OCI-LY7 (cell line): Measurements from ENCODE around the gene OR10H2. TPM values are rescaled to one million over a fixed set of nuclear protein-coding genes. Genes with fewer than 3 reads are reported as not detected.

Experiments used
- BruUV-seq: library from RNA; stranded (reverse); fragments of 400-500 nt; replicated peaks from 2 replicates; lab custom pipeline; 2021; lab: Mats Ljungman, UMichigan
- CTCF ChIA-PET: fragments of 300-600 bp; sonication (Branson Sonifier 250); formaldehyde crosslinking; loops from one replicate; lab custom pipeline; 2022; ENCODE audit warnings: antibody characterized with exemption; ENCODE audit not compliant: unreplicated experiment; lab: Charles Lee
- POLR2A ChIA-PET: fragments of 300-600 bp; sonication (Branson Sonifier 250); formaldehyde crosslinking; loops from one replicate; lab custom pipeline; 2022; ENCODE audit warnings: antibody characterized with exemption; lab: Charles Lee
- DNase-seq: peaks from one replicate; pipeline ENCODE4 v3.0.0-alpha.2; 2015; ENCODE audit warnings: low spot score
- H2AFZ ChIP-seq: fragments of 200-600 bp; sonication (generic), shearing (Covaris generic); 2 replicates; pipeline ENCODE4 v1.6.1; 2014; ENCODE audit warnings: mild to moderate bottlenecking, antibody characterized with exemption, low read length, moderate library complexity
- H3K27ac ChIP-seq: fragments of 200-600 bp; sonication (generic); 2 replicates; pipeline ENCODE4 v1.5.1; 2014; ENCODE audit warnings: mixed run types, low read depth, mild to moderate bottlenecking, moderate library complexity, low read length, inconsistent platforms; ENCODE audit not compliant: poor library complexity, severe bottlenecking
- H3K36me3 ChIP-seq: fragments of 200-600 bp; sonication (generic); 2 replicates; pipeline ENCODE4 v1.6.1; 2014; ENCODE audit warnings: mild to moderate bottlenecking, antibody characterized with exemption, low read length, moderate library complexity, mixed read lengths; ENCODE audit not compliant: insufficient read depth
- H3K4me1 ChIP-seq: fragments of 200-600 bp; sonication (generic); 2 replicates; pipeline ENCODE4 v1.5.1; 2014; ENCODE audit warnings: mild to moderate bottlenecking, low read length; ENCODE audit not compliant: insufficient read depth, poor library complexity, severe bottlenecking
- H3K4me2 ChIP-seq: fragments of 200-600 bp; sonication (generic); 2 replicates; pipeline ENCODE4 v1.6.1; 2014; ENCODE audit warnings: mild to moderate bottlenecking, low read length
- H3K4me3 ChIP-seq: fragments of 200-600 bp; sonication (generic); 2 replicates; pipeline ENCODE4 v1.5.1; 2014; ENCODE audit warnings: mild to moderate bottlenecking, low read depth, low read length; ENCODE audit not compliant: poor library complexity, severe bottlenecking
- H3K79me2 ChIP-seq: fragments of 200-600 bp; sonication (generic); 2 replicates; pipeline ENCODE4 v1.6.1; 2016; ENCODE audit warnings: low read depth, mild to moderate bottlenecking, low read length, moderate library complexity, mixed read lengths; ENCODE audit not compliant: insufficient read depth
- H3K9me2 ChIP-seq: fragments of 200-600 bp; sonication (generic); 2 replicates; pipeline ENCODE4 v1.6.1; 2016; ENCODE audit warnings: mild to moderate bottlenecking, low read length, mixed read lengths; ENCODE audit not compliant: insufficient read depth
- H3K9me3 ChIP-seq: fragments of 200-600 bp; sonication (generic); 2 replicates; pipeline ENCODE4 v1.6.1; 2014; ENCODE audit warnings: mild to moderate bottlenecking, mixed run types, low read length, mixed read lengths
- H4K20me1 ChIP-seq: fragments of 200-600 bp; sonication (generic); 2 replicates; pipeline ENCODE4 v1.6.1; 2014; ENCODE audit warnings: mild to moderate bottlenecking, antibody characterized with exemption, low read length, moderate library complexity, mixed read lengths; ENCODE audit not compliant: insufficient read depth
- EZH2phosphoT487 ChIP-seq: fragments of 200-600 bp; sonication (generic); IDR thresholded peaks from 2 replicates; pipeline ENCODE4 v1.6.1; 2018; ENCODE audit warnings: low read depth, borderline replicate concordance, mild to moderate bottlenecking, mixed run types, antibody characterized with exemption, low read length, moderate library complexity, mixed read lengths
- intact Hi-C: fragments of 100-400 bp; cut with micrococcal nuclease; formaldehyde crosslinking; loops from one replicate; pipeline ENCODE4 v1.10.0; 2022; ENCODE audit not compliant: unreplicated experiment
- total RNA-seq, 2 experiments: library from RNA; depleted of rRNA in 1 of 2; stranded (reverse); fragments of >200 nt in 1 of 2; shearing (Covaris generic) in 1 of 2; gene quantifications; 2 replicates each; pipeline ENCODE4 v1.2.3, GENCODE V29; 2014 to 2022
- TF ChIP-seq, protein P1 (sequence below): fragments of 200-600 bp; sonication (generic); conservative IDR thresholded peaks from 2 replicates; pipeline ENCODE4 v1.5.1; 2014; ENCODE audit warnings: mild to moderate bottlenecking, antibody characterized with exemption, low read length, moderate library complexity, mixed read lengths

OR10H2 gene
- total RNA-seq, 2 experiments from 2014 or later = not detected

DNA sequence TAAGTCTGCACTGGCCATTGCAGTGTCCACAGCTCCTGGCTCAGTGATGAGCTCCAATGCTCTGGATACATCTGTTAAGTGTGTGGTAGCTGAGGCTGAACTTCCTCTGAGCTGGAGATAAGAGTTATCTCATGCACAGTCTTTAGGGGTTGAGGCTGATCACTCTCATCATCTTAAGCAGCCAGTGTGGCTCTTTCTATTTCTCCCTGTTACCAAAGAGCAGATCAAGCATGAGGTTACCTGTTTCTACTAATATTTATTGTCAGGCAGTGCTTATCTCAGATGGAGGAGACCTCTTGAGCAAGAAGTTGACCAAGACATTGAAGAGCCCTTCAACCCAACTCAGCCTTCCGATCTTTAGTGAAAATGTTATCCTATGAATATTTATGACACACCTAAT, 6.6 kb upstream of the OR10H2 start:
- H2AFZ ChIP-seq = no peak overlapping the region
- no peak for DNase-seq
- TF ChIP-seq, protein P1, sequence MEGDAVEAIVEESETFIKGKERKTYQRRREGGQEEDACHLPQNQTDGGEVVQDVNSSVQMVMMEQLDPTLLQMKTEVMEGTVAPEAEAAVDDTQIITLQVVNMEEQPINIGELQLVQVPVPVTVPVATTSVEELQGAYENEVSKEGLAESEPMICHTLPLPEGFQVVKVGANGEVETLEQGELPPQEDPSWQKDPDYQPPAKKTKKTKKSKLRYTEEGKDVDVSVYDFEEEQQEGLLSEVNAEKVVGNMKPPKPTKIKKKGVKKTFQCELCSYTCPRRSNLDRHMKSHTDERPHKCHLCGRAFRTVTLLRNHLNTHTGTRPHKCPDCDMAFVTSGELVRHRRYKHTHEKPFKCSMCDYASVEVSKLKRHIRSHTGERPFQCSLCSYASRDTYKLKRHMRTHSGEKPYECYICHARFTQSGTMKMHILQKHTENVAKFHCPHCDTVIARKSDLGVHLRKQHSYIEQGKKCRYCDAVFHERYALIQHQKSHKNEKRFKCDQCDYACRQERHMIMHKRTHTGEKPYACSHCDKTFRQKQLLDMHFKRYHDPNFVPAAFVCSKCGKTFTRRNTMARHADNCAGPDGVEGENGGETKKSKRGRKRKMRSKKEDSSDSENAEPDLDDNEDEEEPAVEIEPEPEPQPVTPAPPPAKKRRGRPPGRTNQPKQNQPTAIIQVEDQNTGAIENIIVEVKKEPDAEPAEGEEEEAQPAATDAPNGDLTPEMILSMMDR = no peak
- no peak for TF ChIP-seq EZH2phosphoT487
- no peaks in the 10 kb centered on the region for H3K9me2 ChIP-seq
- H3K4me1 ChIP-seq = no peaks in the 10 kb centered on the region
- ChIA-PET POLR2A (no interaction called here), CTCF (no interaction called here)
- intact Hi-C loops = no loop called here
- no peak overlapping the region for H3K4me2 ChIP-seq
- no peaks in the 10 kb centered on the region for H4K20me1 ChIP-seq
- BruUV-seq = no TSS peak
- H3K36me3 ChIP-seq = no peaks in the 10 kb centered on the region
- no peak overlapping the region for H3K27ac ChIP-seq
- no peaks in the 10 kb centered on the region for H3K79me2 ChIP-seq
- no peak overlapping the region for H3K4me3 ChIP-seq
- no peaks in the 10 kb centered on the region for H3K9me3 ChIP-seq

DNA sequence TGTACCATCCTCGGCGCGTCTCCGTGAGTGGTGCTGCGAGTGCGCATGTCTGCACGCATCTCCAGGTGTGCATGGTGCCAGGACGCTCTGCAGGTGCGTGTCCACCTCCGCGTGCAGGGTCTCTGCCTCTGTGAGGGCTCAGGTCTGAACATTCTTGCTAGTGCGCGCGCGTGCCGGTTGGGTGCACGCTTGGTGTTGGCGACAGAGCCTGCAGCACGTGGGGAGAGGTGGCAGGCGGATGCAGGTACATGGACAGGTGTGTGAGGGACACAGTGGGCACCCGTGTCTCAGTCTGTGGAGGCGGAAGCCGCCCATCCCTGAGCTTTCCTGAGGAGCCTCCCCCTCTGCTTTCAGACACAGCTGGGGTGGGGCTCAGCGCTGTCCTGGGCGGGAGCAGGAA, 4.9 kb upstream of the OR10H2 start:
- no peak for DNase-seq
- TF ChIP-seq, protein P1 = no peak
- TF ChIP-seq EZH2phosphoT487 = no peak
- H3K27ac ChIP-seq = no peak overlapping the region
- no peaks in the 10 kb centered on the region for H3K9me3 ChIP-seq
- POLR2A ChIA-PET = no interaction called here
- no peaks in the 10 kb centered on the region for H4K20me1 ChIP-seq
- no peak overlapping the region for H3K4me3 ChIP-seq
- H3K4me2 ChIP-seq = no peak overlapping the region
- intact Hi-C loops = no loop called here
- H3K79me2 ChIP-seq = no peaks in the 10 kb centered on the region
- H3K9me2 ChIP-seq = no peaks in the 10 kb centered on the region
- no peak overlapping the region for H2AFZ ChIP-seq
- H3K36me3 ChIP-seq = no peaks in the 10 kb centered on the region
- CTCF ChIA-PET = no interaction called here
- H3K4me1 ChIP-seq = no peaks in the 10 kb centered on the region
- BruUV-seq = no TSS peak

GRCh38 chr19:15730538-15730937, 2.7 kb downstream of the OR10H2 start:
- TF ChIP-seq, protein P1 = no peak
- TF ChIP-seq EZH2phosphoT487 = no peak
- CTCF ChIA-PET = no interaction called here

More at GRCh38 chr19:15730538-15730937, 2.7 kb downstream of the OR10H2 start:
- H4K20me1 ChIP-seq = no peaks in the 10 kb centered on the region
- no peak for DNase-seq
- no peak overlapping the region for H2AFZ ChIP-seq
- no peak overlapping the region for H3K4me2 ChIP-seq
- no peaks in the 10 kb centered on the region for H3K79me2 ChIP-seq
- BruUV-seq = no TSS peak
- intact Hi-C loops = no loop called here
- H3K36me3 ChIP-seq = no peaks in the 10 kb centered on the region
- H3K4me3 ChIP-seq = no peak overlapping the region
- POLR2A ChIA-PET = no interaction called here
- H3K27ac ChIP-seq = no peak overlapping the region
- no peaks in the 10 kb centered on the region for H3K4me1 ChIP-seq
- no peaks in the 10 kb centered on the region for H3K9me2 ChIP-seq
- no peaks in the 10 kb centered on the region for H3K9me3 ChIP-seq
